OCI-LY7 (cell line): ENCODE measurements around the gene MIGA1.

Experiments
- EZH2phosphoT487 ChIP-seq: fragments of 200-600 bp; sonication (generic); IDR thresholded peaks from 2 replicates; pipeline ENCODE4 v1.6.1; 2018; ENCODE audit warnings: low read depth, borderline replicate concordance, mild to moderate bottlenecking, mixed run types, antibody characterized with exemption, low read length, moderate library complexity, mixed read lengths
- TF ChIP-seq, protein P1 (sequence below): fragments of 200-600 bp; sonication (generic); conservative IDR thresholded peaks from 2 replicates; pipeline ENCODE4 v1.5.1; 2014; ENCODE audit warnings: mild to moderate bottlenecking, antibody characterized with exemption, low read length, moderate library complexity, mixed read lengths

DNA sequence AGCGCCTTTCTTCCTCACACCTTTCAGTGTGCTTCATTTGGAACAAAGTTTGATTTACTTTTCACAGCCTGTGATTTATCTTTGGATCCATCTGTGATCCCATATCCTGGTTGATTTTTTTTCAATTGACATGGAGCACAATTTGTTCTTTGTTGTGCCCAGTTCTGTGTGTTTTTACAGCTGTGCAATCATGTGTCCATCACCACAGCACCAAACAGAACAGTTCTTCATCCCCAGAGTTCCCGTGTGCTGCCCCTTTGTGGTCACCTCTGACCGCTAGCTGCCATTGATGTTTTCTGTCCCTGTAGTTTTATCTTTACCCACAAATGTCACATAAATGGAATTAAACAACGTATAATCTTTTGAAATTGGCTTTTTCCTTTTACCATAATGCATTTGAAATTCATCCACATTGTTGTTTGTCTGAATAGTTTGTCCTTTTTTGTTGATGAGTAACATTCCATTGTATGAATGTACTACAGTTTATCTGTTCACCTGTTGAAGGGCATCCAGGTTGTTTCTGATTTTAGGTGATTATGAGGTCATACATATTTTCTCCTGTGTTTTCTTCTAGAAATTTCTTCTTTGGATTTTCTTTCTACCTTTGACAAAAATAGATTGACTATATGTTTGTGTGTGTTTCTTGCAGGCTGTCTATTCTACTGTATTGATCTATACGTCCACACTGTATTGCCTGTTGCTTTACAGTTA is 17.4 kb downstream of the MIGA1 start:
- TF ChIP-seq, protein P1, sequence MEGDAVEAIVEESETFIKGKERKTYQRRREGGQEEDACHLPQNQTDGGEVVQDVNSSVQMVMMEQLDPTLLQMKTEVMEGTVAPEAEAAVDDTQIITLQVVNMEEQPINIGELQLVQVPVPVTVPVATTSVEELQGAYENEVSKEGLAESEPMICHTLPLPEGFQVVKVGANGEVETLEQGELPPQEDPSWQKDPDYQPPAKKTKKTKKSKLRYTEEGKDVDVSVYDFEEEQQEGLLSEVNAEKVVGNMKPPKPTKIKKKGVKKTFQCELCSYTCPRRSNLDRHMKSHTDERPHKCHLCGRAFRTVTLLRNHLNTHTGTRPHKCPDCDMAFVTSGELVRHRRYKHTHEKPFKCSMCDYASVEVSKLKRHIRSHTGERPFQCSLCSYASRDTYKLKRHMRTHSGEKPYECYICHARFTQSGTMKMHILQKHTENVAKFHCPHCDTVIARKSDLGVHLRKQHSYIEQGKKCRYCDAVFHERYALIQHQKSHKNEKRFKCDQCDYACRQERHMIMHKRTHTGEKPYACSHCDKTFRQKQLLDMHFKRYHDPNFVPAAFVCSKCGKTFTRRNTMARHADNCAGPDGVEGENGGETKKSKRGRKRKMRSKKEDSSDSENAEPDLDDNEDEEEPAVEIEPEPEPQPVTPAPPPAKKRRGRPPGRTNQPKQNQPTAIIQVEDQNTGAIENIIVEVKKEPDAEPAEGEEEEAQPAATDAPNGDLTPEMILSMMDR: 0 out of 2 replicates have a peak, but pooled peaks have one; percentile 19
- TF ChIP-seq EZH2phosphoT487: no peak
